K562 (cell line): ENCODE data around the gene ALDOB. TPM values are rescaled to one million over a fixed set of nuclear protein-coding genes. Genes with fewer than 3 reads are reported as not detected.

Source experiments
- ATAC-seq: fragments of 200-7000 bp; cut with Tn5 transposase; 3 replicates; pipeline ENCODE4 v1.9.1; 2020; ENCODE audit warnings: moderate library complexity
- BruUV-seq: library from RNA; stranded (reverse); fragments of 400-500 nt; replicated peaks from 2 replicates; lab custom pipeline; 2021; lab: Mats Ljungman, UMichigan
- CTCF ChIA-PET: fragments of 300-600 bp; formaldehyde crosslinking; extraction: SDS; loops from one replicate; lab custom pipeline; 2021; ENCODE audit warnings: low intra/inter-chr PET ratio; lab: Yijun Ruan, JAX
- POLR2A ChIA-PET: fragments of 300-600, 350-650 bp; sonication (Branson Sonifier 250); formaldehyde crosslinking; extraction: SDS; loops from one replicate; lab custom pipeline; 2021; ENCODE audit warnings: antibody characterized with exemption, inconsistent platforms; lab: Yijun Ruan, JAX
- DNase-seq, 4 experiments: peaks; one replicate each; pipeline versions ENCODE4 v3.0.0 to v3.0.0-alpha.2; 2011 to 2018; ENCODE audit warnings: low spot score in 3 of 4, mixed read lengths in 3 of 4; ENCODE audit errors: extremely low read depth in 1 of 4
- FAIRE-seq: peaks from 2 replicates; lab custom pipeline; 2011; peaks lifted over from hg19 to GRCh38; lab: Jason Lieb, UNC
- H2AFZ ChIP-seq: 2 replicates; pipeline ENCODE4 v1.6.0; 2011; ENCODE audit warnings: low read depth, low read length, control low read depth, inconsistent platforms
- H3K27ac ChIP-seq: fragments of 200-600 bp; 3 replicates; pipeline ENCODE4 v1.8.0; 2011; ENCODE audit warnings: low read depth, mild to moderate bottlenecking, control low read depth, inconsistent platforms, low read length, moderate library complexity, mixed read lengths; ENCODE audit errors: extremely low read depth
- H3K27me3 ChIP-seq, 2 experiments: fragments of 300-600 bp in 1 of 2; 2 replicates in 1 of 2; 3 replicates in 1 of 2; pipeline versions ENCODE4 v1.6.0 to v1.8.0; 2011; ENCODE audit warnings: inconsistent platforms in 2 of 2, low read length in 2 of 2, mild to moderate bottlenecking in 1 of 2, mixed read lengths in 1 of 2, moderate library complexity in 1 of 2; ENCODE audit not compliant: control insufficient read depth in 2 of 2, insufficient read depth in 2 of 2
- H3K36me3 ChIP-seq: fragments of 300-600 bp; 3 replicates; pipeline ENCODE4 v1.8.0; 2011; ENCODE audit warnings: mild to moderate bottlenecking, low read length, inconsistent platforms; ENCODE audit not compliant: control insufficient read depth, insufficient read depth
- H3K4me1 ChIP-seq, 2 experiments: fragments of 200-600 bp in 1 of 2; replicated peaks in 1 of 2; 2 replicates in 1 of 2; 3 replicates in 1 of 2; pipeline versions ENCODE4 v1.5.1 to v1.8.0; 2011; ENCODE audit warnings: inconsistent platforms in 2 of 2, low read length in 2 of 2, mild to moderate bottlenecking in 1 of 2, mixed read lengths in 1 of 2, moderate library complexity in 1 of 2; ENCODE audit not compliant: control insufficient read depth in 2 of 2, insufficient read depth in 2 of 2
- H3K4me2 ChIP-seq: 2 replicates; pipeline ENCODE4 v1.6.1; 2011; ENCODE audit warnings: low read length, control low read depth, inconsistent platforms, mixed read lengths; ENCODE audit not compliant: insufficient read depth
- H3K4me3 ChIP-seq: fragments of 200-600 bp; sonication (generic), shearing (Covaris generic); 2 replicates; pipeline ENCODE4 v1.5.1; 2016; ENCODE audit warnings: control low read depth, inconsistent platforms
- H3K79me2 ChIP-seq: fragments of 200-600 bp; 3 replicates; pipeline ENCODE4 v1.8.0; 2011; ENCODE audit warnings: low read length, inconsistent platforms; ENCODE audit not compliant: control insufficient read depth, insufficient read depth
- H3K9ac ChIP-seq, 2 experiments: 2 replicates each; pipeline versions ENCODE4 v1.6.0 to v1.6.1; 2011; ENCODE audit warnings: low read depth in 2 of 2, low read length in 2 of 2, control low read depth in 1 of 2, inconsistent platforms in 1 of 2, mild to moderate bottlenecking in 1 of 2, mixed read lengths in 1 of 2; ENCODE audit not compliant: insufficient read depth in 1 of 2
- H3K9me1 ChIP-seq: one replicate; pipeline ENCODE4 v1.6.0; 2011; ENCODE audit warnings: inconsistent platforms, mild to moderate bottlenecking, low read length, moderate library complexity; ENCODE audit not compliant: control insufficient read depth, insufficient read depth
- H3K9me3 ChIP-seq: replicated peaks from 2 replicates; pipeline ENCODE4 v1.5.1; 2011; ENCODE audit warnings: low read depth, low read length, inconsistent platforms; ENCODE audit not compliant: control insufficient read depth, insufficient read depth
- H4K20me1 ChIP-seq: replicated peaks from 2 replicates; pipeline ENCODE4 v1.6.1; 2011; ENCODE audit warnings: low read length, inconsistent platforms, mixed read lengths; ENCODE audit not compliant: control insufficient read depth, insufficient read depth
- AFF1 ChIP-seq, 2 experiments: fragments of 450-650 bp; IDR thresholded peaks; 2 replicates each; pipeline ENCODE4 v1.6.1; 2018; ENCODE audit warnings: mild to moderate bottlenecking in 2 of 2, low read depth in 1 of 2; ENCODE audit not compliant: partially characterized antibody in 2 of 2
- ARID1B ChIP-seq: fragments of 450-650 bp; IDR thresholded peaks from 2 replicates; pipeline ENCODE4 v1.6.1; 2016; ENCODE audit warnings: antibody characterized with exemption, mild to moderate bottlenecking, inconsistent platforms
- CBFB ChIP-seq: sonication (generic); formaldehyde crosslinking; IDR thresholded peaks from 2 replicates; pipeline ENCODE4 v1.4.0; 2020; ENCODE audit warnings: mild to moderate bottlenecking, missing genetic modification reagents
- KDM4B ChIP-seq, 2 experiments: fragments of 450-650 bp in 1 of 2; sonication (generic) in 1 of 2; IDR thresholded peaks; 2 replicates each; pipeline ENCODE4 v1.6.1; 2016 to 2017; ENCODE audit warnings: borderline replicate concordance in 2 of 2, antibody characterized with exemption in 1 of 2, low read depth in 1 of 2, mild to moderate bottlenecking in 1 of 2
- RREB1 ChIP-seq: fragments of 250-450 bp; sonication (Bioruptor Pico); IDR thresholded peaks from 2 replicates; pipeline ENCODE4 v1.4.0; 2020
- ZNF655 ChIP-seq: fragments of 250-450 bp; sonication (Bioruptor Pico); IDR thresholded peaks from 2 replicates; pipeline ENCODE4 v1.5.0; 2021
- WGBS: fragments of 100-300 bp; shearing (Covaris generic); methylation state at CpG from one replicate; pipeline ENCODE4 v1.1.6; 2016; ENCODE audit warnings: low coverage, mixed read lengths; ENCODE audit not compliant: insufficient coverage; ENCODE audit errors: missing lambda C conversion rate; 5-methylcytosine and 5-hydroxymethylcytosine counted together
- in situ Hi-C: fragments of 300-500 bp; cut with MboI; formaldehyde crosslinking; loops from 4 replicates; pipeline ENCODE4 v1.15.0; 2018; ENCODE audit warnings: inconsistent platforms, mixed read lengths
- intact Hi-C: fragments of 100-400 bp; cut with micrococcal nuclease; formaldehyde crosslinking; loops from 2 replicates; pipeline ENCODE4 v1.14.2; 2022
- polyA plus RNA-seq, 8 experiments: library from polyadenylated mRNA; depleted of rRNA in 4 of 8; stranded (reverse) in 5 of 8; unstranded in 3 of 8; fragments of >200 nt; fragmentation: Nextera tagmentation in 2 of 8; fragmentation: Illumina TruSeq in 1 of 8; extraction: Ambion mirVana in 2 of 8; extraction: Trizol in 1 of 8; gene quantifications; 2 replicates each; pipeline versions ENCODE4 v1.2.1 to v1.2.3, GENCODE V29; 2011 to 2014; ENCODE audit warnings: inconsistent platforms in 1 of 8, missing spikeins in 1 of 8
- total RNA-seq, 7 experiments: library from RNA; depleted of rRNA in 6 of 7; stranded (reverse); fragments of >200 nt in 6 of 7; fragmentation: Illumina TruSeq in 2 of 7; extraction: Trizol in 2 of 7; gene quantifications; 2 replicates each; pipeline versions ENCODE4 v1.2.1 to v1.2.3, GENCODE V29; 2011 to 2021; ENCODE audit warnings: low replicate concordance in 1 of 7

ALDOB gene
- total and polyA plus RNA-seq, 9 of the 15 experiments (the other 6 are each of a cell fraction or from before 2014, with no cell fraction given): 0.80 TPM; not detected in 8

GRCh38 chr9:101465326-101465915 lies 29.8 kb upstream of the ALDOB start (continued):
- no peak for TF ChIP-seq RREB1 (CRISPR knock-in tag)
- TF ChIP-seq, all 486 proteins: peak for 14

- Histone ChIP-seq H3K27me3 (no peaks in the 10 kb centered on the region), H3K9me1 (no peaks in the 10 kb centered on the region), H3K4me2 (no peak overlapping the region), H3K9me3 (no peaks in the 10 kb centered on the region), H3K27ac (no peak overlapping the region), H3K4me1 (peaks cover 0 to 15% of the 10 kb centered on the region in 2 experiments; a peak in 3 of 5 replicates), H3K79me2 (no peaks in the 10 kb centered on the region), H4K20me1 (no peaks in the 10 kb centered on the region), H3K9ac (no peak overlapping the region), H3K36me3 (no peaks in the 10 kb centered on the region), H3K4me3 (no peak overlapping the region), H2AFZ (peak overlapping the region; percentile 54)
- in situ Hi-C loops (no loop called here), intact Hi-C loops (no loop called here)
- BruUV-seq: no TSS peak
- FAIRE-seq (no peak), DNase-seq (no peak), ATAC-seq (no peak)
- 43% methylated on average over 2 of the region's 2 CpGs for WGBS
- ChIA-PET CTCF (no interaction called here), POLR2A (interaction anchor here (0.8 kb wide), 1 partner anchor 100 kb away, joined by 3 read pairs; no protein-coding TSS in a partner anchor)
- TF ChIP-seq AFF1 (IDR thresholded peaks at IDR 0.05; ENCODE audit: low read depth in 1 of 2, partially characterized antibody in 2 of 2) (no peak), CBFB (CRISPR knock-in tag) (no peak), ARID1B (no peak), ZNF655 (no peak), KDM4B (IDR thresholded peaks at IDR 0.05; ENCODE audit: borderline replicate concordance in 2 of 2, low read depth in 1 of 2) (no peak)
Measured at GRCh38 chr9:101463397-101463796, 27.8 kb upstream of the ALDOB start.
